Measurements from ENCODE around the gene TMEM119.

Gene TMEM119

DNA sequence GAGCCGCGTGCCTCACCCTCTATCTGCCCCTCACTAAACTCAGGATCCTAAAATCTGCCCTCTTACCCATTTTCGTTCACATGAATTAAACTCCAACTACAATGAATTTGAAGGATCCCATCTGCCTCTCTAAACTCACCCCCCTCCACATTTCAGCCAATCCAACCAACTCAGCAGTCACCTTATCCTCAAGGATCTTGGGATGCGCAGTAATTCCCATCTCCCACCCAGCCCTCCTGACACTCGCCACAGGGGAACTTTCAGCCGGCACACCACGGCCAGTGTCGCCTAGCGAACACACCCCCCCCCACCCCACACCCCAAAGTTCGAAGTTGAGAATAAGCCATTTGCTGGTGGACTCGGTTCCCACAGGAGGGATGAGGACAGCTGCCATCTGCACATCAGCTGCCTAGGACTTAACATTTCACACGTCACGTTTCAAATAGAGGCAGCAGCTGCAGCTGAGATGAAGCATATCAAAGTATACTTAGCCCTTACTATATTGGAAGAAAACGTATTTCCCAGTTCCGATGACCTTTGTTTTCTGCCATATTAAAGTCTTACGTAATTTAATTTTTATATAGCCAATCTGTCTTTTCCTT is 44.5 kb upstream of the TMEM119 start:
- Histone ChIP-seq H3K36me3 (peaks cover 11 to 36% (median 15%) of the 10 kb centered on the region in 11 experiments; a peak in 16 of 22 replicates), H3K4me3 (no peak overlapping the region), H3K27ac (peak overlapping the region; percentile 49 to 73 (median 61); a peak in 20 of 22 replicates), H4K20me1 (0 out of 22 replicates have a peak, but pooled peaks cover 0 to 11% (median 0%) of the 10 kb centered on the region in 11 experiments), H3K9me3 (replicated peaks in 1 of 11) (no peaks in the 10 kb centered on the region), H3K9ac (peak overlapping the region; percentile 2 to 63 (median 40); a peak in 18 of 22 replicates), H3K27me3 (no peaks in the 10 kb centered on the region), H3K4me2 (peak overlapping the region; percentile 77 to 97 (median 93)), H3K4me1 (peaks cover 93 to 100% (median 100%) of the 10 kb centered on the region in 10 experiments)
- no peak for TF ChIP-seq Cebpa-rat (IDR thresholded peaks at IDR 0.05)

DNA sequence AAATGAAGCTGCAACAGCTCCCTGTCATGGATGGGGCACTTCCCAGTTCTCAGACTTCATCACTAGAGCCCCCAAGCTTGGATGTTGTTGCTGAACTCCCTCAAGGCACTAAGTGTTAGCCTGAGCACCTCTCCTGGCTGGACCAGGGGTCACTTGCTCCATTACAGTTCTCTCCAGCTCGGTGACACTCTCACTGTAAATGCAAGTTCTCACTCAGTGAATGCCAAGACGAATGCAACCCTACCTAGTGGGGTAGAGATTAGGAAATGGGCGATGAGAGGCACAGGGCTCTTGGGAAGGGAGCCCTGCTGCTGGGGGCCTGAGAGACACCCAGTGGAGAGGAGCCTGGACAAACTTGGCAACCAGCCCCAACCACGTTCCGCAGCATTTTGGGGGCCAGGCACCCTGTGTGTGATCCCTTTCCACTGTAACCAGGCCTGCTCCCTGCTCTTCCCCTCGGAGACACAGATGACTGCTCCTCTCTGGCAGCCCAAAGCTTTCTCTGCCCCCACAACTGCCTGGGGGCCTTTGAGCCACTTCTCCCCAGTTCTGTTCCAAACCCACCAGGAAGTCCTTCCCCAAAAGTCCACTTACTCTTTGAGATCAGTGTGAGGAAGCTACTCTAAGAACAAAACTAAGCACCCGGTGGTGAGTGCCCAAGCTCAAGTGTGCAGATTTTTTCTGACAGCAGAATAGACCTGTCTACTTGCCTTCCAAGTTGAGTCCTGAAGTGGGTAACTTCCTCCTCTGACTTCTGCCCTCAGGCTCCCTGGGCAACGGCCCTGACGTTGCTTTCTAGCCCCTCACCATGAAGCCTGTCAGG is 43.8 kb upstream of the TMEM119 start:
- H3K4me1 ChIP-seq, result peaks cover 93 to 100% (median 100%) of the 10 kb centered on the region in 10 experiments
- 0 out of 22 replicates have a peak, but pooled peaks cover 0 to 11% (median 0%) of the 10 kb centered on the region in 11 experiments for H4K20me1 ChIP-seq
- peak overlapping the region; percentile 2 to 63 (median 40); a peak in 19 of 22 replicates for H3K9ac ChIP-seq
- no peak overlapping the region for H3K4me3 ChIP-seq
- TF ChIP-seq Cebpa-rat (IDR thresholded peaks at IDR 0.05), result no peak
- peak overlapping the region; percentile 49 to 73 (median 61); a peak in 21 of 22 replicates for H3K27ac ChIP-seq
- H3K36me3 ChIP-seq, result peaks cover 9 to 29% (median 14%) of the 10 kb centered on the region in 11 experiments; a peak in 15 of 22 replicates
- H3K27me3 ChIP-seq, result no peaks in the 10 kb centered on the region
- peak overlapping the region; percentile 77 to 97 (median 93) for H3K4me2 ChIP-seq
- H3K9me3 ChIP-seq (replicated peaks in 1 of 11), result no peaks in the 10 kb centered on the region

DNA sequence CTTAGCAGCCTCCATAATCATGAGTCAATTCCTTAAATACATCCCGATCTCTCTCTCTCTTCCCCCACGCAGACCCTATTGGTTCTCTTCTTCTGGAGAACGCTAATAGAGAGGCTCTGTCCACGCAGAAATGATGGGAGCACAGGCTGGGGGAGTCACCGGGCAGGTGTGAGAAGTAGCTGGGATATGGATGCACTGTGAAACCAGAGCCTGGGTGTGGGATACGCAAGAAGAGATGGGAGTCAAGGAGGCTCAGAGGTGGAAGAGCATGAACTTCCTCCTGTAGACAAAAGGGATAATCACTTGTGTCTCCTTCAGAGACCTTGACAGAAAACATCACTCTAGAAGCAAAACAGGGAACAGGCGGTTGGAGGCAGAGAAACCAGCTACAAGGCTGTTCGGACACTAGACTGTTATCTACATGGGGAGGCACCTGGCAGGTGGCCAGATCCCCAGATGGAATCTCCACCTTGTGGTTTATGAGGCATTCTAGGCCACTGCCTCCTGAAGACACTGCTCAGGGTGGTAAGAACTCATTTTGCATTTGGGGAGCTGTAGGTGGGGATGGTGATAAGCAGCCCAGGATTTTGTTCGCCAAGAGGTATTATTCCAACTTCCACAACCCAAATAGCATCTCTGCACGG is 43.0 kb upstream of the TMEM119 start:
- Histone ChIP-seq H4K20me1 (0 out of 22 replicates have a peak, but pooled peaks cover 0 to 8% (median 0%) of the 10 kb centered on the region in 11 experiments), H3K36me3 (peaks cover 8 to 21% (median 14%) of the 10 kb centered on the region in 11 experiments; a peak in 15 of 22 replicates), H3K27me3 (no peaks in the 10 kb centered on the region), H3K4me2 (peak overlapping the region; percentile 77 to 97 (median 93)), H3K9me3 (replicated peaks in 1 of 11) (no peaks in the 10 kb centered on the region), H3K4me1 (peaks cover 93 to 100% (median 100%) of the 10 kb centered on the region in 10 experiments), H3K27ac (peak overlapping the region in 9 of 11 experiments; percentile 49 to 73 (median 63); a peak in 14 of 22 replicates), H3K4me3 (no peak overlapping the region), H3K9ac (peak overlapping the region in 3 of 11 experiments; percentile 55 to 63 (median 55); a peak in 4 of 22 replicates)
- TF ChIP-seq Cebpa-rat (IDR thresholded peaks at IDR 0.05), result no peak

GRCh38 chr12:108638997-108639822 is 41.3 kb upstream of the TMEM119 start:
- TF ChIP-seq Cebpa-rat (IDR thresholded peaks at IDR 0.05), result no peak
- Histone ChIP-seq H3K9me3 (replicated peaks in 1 of 11) (no peaks in the 10 kb centered on the region), H3K4me3 (peak overlapping the region in 4 of 10 experiments; percentile 30 to 47 (median 35); a peak in 3 of 20 replicates), H3K9ac (peak overlapping the region; percentile 62 to 86 (median 75)), H4K20me1 (0 out of 22 replicates have a peak, but pooled peaks cover 0 to 7% (median 0%) of the 10 kb centered on the region in 11 experiments), H3K4me2 (peak overlapping the region; percentile 81 to 97 (median 93)), H3K27ac (peak overlapping the region; percentile 74 to 96 (median 89)), H3K27me3 (no peaks in the 10 kb centered on the region), H3K4me1 (peaks cover 95 to 100% (median 100%) of the 10 kb centered on the region in 10 experiments), H3K36me3 (peaks cover 0 to 6% (median 3%) of the 10 kb centered on the region in 11 experiments; a peak in 8 of 22 replicates)

DNA sequence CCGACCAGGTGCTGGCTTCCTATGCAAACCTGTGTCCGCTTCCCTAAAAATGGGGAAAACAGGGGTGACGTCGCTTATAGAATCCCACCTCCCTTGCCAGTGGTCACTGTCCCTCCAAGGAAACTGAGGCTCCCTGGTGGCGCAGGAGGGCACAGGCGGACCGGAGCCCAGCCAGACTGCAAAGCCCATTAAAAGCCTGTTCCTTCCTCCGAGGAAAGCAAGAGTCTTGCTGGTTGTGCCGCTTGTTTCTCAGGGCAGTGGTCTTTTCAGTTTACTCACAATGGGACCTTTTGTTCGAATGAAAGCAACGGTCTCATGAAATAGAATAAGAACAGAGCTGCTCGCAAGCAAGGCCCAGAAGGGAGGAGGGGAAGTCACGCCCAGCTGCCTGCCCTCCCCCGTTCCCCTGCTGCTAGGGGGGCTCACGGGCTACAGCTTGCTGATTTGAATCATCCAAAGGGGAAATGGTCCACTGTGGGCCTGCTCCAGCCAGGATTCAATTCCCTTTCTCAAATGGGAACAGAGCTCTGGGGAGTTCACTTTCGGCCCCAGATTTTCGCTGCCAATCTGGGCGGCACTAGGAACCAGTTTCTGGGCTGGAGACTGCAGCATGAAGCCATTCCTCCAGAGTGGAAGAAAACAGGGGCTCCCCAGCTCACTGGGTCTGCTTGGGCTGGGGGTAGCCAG is 40.4 kb upstream of the TMEM119 start:
- H3K4me3 ChIP-seq, result peak overlapping the region; percentile 20 to 50 (median 32); a peak in 17 of 20 replicates
- peaks cover 96 to 100% (median 100%) of the 10 kb centered on the region in 10 experiments for H3K4me1 ChIP-seq
- H3K36me3 ChIP-seq, result no peaks in the 10 kb centered on the region
- H3K9ac ChIP-seq, result peak overlapping the region; percentile 62 to 86 (median 75)
- H3K9me3 ChIP-seq (replicated peaks in 1 of 11), result no peaks in the 10 kb centered on the region
- no peak for TF ChIP-seq Cebpa-rat (IDR thresholded peaks at IDR 0.05)
- H4K20me1 ChIP-seq, result 0 out of 22 replicates have a peak, but pooled peaks cover 0 to 7% (median 0%) of the 10 kb centered on the region in 11 experiments
- peak overlapping the region; percentile 81 to 97 (median 93) for H3K4me2 ChIP-seq
- H3K27ac ChIP-seq, result peak overlapping the region; percentile 74 to 96 (median 89)
- H3K27me3 ChIP-seq, result no peaks in the 10 kb centered on the region

- peak overlapping the region in 9 of 10 experiments; percentile 20 to 50 (median 32); a peak in 13 of 20 replicates for H3K4me3 ChIP-seq
- H4K20me1 ChIP-seq, result 0 out of 22 replicates have a peak, but pooled peaks cover 0 to 7% (median 0%) of the 10 kb centered on the region in 11 experiments
- peak overlapping the region; percentile 74 to 96 (median 89) for H3K27ac ChIP-seq
- no peaks in the 10 kb centered on the region for H3K27me3 ChIP-seq
- H3K9ac ChIP-seq, result peak overlapping the region; percentile 62 to 86 (median 75); a peak in 21 of 22 replicates
- TF ChIP-seq Cebpa-rat (IDR thresholded peaks at IDR 0.05), result no peak
- H3K36me3 ChIP-seq, result no peaks in the 10 kb centered on the region
- H3K4me2 ChIP-seq, result peak overlapping the region; percentile 81 to 97 (median 93)
- H3K4me1 ChIP-seq, result peaks cover 97 to 100% (median 100%) of the 10 kb centered on the region in 10 experiments
- H3K9me3 ChIP-seq (replicated peaks in 1 of 11), result no peaks in the 10 kb centered on the region
Measured at GRCh38 chr12:108637222-108637971, 39.5 kb upstream of the TMEM119 start.

All from BLaER1 treated with 17β-estradiol and CSF1 and Interleukin-3, amounts not matched to agents 10 nM and 100 nM (cell line).